CD4-positive, alpha-beta T cell treated with Interleukin-4 for 4 hours (primary cell): ENCODE data around the gene VCAM1.
"Not testable (repeated sequence)": the region's sequence is repeated elsewhere in the genome, so short reads cannot be mapped to it uniquely, and the experiment has no call there.

Source experiments
- DNase-seq: peaks from one replicate; pipeline ENCODE4 v3.0.0-alpha.2; 2020

Gene VCAM1

GRCh38 chr1:100781728-100782127 lies 62.2 kb downstream of the VCAM1 start:
- DNase-seq = not testable (repeated sequence)

GRCh38 chr1:100782473-100783039 lies 63.0 kb downstream of the VCAM1 start:
- no peak for DNase-seq

GRCh38 chr1:100785470-100786052 lies 66.0 kb downstream of the VCAM1 start:
- DNase-seq = no peak

- no peak for DNase-seq
Observed at GRCh38 chr1:100786870-100787269, 67.3 kb downstream of the VCAM1 start.
